Activated CD8-positive, alpha-beta T cell treated with anti-CD3 and anti-CD28 coated beads for 36 hours (primary cell): ENCODE measurements around the gene DTYMK. TPM values are rescaled to one million over a fixed set of nuclear protein-coding genes. Genes with fewer than 3 reads are reported as not detected.

Experiments
- ATAC-seq: fragments of 200-7000 bp; cut with Tn5 transposase; one replicate; pipeline ENCODE4 v1.10.0; 2021; ENCODE audit warnings: mild to moderate bottlenecking, moderate library complexity
- CTCF ChIA-PET: fragments of 350-600 bp; sonication (Branson Sonifier 250); formaldehyde crosslinking; loops from one replicate; lab custom pipeline; 2021; ENCODE audit warnings: antibody characterized with exemption; lab: Charles Lee
- POLR2A ChIA-PET: fragments of 350-600 bp; sonication (Branson Sonifier 250); formaldehyde crosslinking; loops from one replicate; lab custom pipeline; 2021; ENCODE audit warnings: antibody characterized with exemption; lab: Charles Lee
- DNase-seq: peaks from one replicate; pipeline ENCODE4 v3.0.0-alpha.2; 2020
- H3K27ac Mint-ChIP-seq: one replicate; pipeline ENCODE4 v1.8.0; 2021; ENCODE audit warnings: mild to moderate bottlenecking, mixed read lengths
- H3K27me3 Mint-ChIP-seq: one replicate; pipeline ENCODE4 v1.8.0; 2021; ENCODE audit warnings: mixed read lengths
- H3K36me3 Mint-ChIP-seq: one replicate; pipeline ENCODE4 v1.8.0; 2021; ENCODE audit warnings: low read depth, mixed read lengths
- H3K4me1 Mint-ChIP-seq: one replicate; pipeline ENCODE4 v1.8.0; 2021; ENCODE audit warnings: low read depth, mixed read lengths
- H3K4me3 Mint-ChIP-seq: one replicate; pipeline ENCODE4 v1.8.0; 2021; ENCODE audit warnings: mild to moderate bottlenecking, moderate library complexity, mixed read lengths
- H3K9me3 Mint-ChIP-seq: one replicate; pipeline ENCODE4 v1.8.0; 2021; ENCODE audit warnings: mixed read lengths
- CTCF ChIP-seq: fragments of 200-600 bp; IDR thresholded peaks from one replicate; pipeline ENCODE4 v1.8.0; 2022; ENCODE audit warnings: antibody characterized with exemption, mild to moderate bottlenecking
- intact Hi-C: fragments of 100-400 bp; cut with micrococcal nuclease; formaldehyde crosslinking; loops from one replicate; pipeline ENCODE4 v1.10.0; 2022
- total RNA-seq, 2 experiments: library from RNA; stranded (reverse); gene quantifications; one replicate each; pipeline ENCODE4 v1.2.3, GENCODE V29; 2021

The DTYMK gene
- total RNA-seq, 2 experiments from 2014 or later, result 87.1 to 91.9 TPM

DNA sequence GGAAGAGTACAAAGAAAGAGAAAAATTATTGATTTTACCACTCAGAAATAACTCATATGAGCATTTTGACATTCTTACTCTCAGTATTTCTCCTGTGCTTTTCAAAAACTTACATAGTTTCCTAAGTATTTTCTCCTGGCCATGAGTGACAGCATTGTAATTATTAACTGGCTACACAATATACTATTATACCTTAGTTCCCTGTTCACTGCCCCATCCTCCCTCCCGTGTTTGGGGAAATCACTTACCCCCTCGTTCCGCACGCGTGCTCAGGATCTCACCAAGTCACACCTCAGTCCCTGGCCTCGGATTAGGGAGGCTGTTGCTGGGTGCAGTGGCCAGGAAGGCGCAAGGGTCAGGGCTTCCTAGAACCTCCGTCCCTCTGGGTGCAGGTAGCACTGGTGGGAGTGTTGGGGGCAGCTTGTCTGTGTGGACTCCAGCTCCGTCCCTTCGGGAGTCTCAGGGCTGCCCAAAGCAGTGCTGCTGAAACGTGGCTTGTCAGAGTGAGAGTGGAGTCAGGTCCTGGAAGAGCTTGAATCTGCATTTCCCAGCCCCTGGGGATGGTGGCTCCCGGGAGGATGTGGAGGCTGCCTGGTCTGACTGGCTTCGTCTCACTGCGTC lies 25.9 kb downstream of the DTYMK start:
- Mint-ChIP-seq H3K27ac (no peak overlapping the region), H3K4me1 (peaks cover 8% of the 10 kb centered on the region), H3K9me3 (no peaks in the 10 kb centered on the region), H3K36me3 (peaks cover 14% of the 10 kb centered on the region), H3K27me3 (no peaks in the 10 kb centered on the region), H3K4me3 (no peak overlapping the region)
- POLR2A ChIA-PET, result no interaction called here
- intact Hi-C loops, result no loop called here
- DNase-seq (no peak), ATAC-seq (no peak)
- CTCF ChIA-PET, result interaction anchor here (0.9 to 1.1 kb wide), 2 partner anchors 22 to 40 kb away, joined by 3 read pairs; no protein-coding TSS in a partner anchor
- no peak for TF ChIP-seq CTCF

DNA sequence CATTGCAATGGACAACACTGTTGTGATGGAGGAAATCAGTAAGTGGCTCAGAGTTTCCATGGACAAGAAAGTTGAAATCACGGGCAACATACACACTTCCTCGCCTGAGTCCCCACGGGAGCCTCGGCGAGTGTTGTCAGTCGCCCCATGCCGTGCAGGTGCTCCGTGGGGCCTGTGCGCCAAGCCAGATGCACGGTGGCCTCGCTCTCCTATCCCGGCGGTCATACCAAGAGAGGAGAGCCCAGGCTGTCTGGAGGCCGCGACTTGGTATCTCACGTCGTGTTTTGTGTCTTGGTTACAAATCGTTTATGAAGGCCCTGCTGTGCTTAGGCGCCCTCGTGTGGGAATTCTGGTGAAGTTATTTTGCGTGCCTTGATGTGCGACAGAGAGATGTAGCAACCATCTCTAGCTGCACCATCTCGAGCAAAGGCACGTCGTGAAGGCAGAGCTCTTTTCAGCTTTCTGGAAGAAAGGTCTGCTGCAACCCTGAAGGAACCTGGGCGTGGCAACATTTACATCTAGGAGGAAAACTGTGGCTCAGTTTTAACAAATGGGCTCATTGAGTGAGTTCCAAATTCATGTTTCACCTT lies 27.4 kb downstream of the DTYMK start:
- peaks cover 23% of the 10 kb centered on the region for H3K36me3 Mint-ChIP-seq
- peak; percentile 37 for TF ChIP-seq CTCF
- no peaks in the 10 kb centered on the region for H3K4me1 Mint-ChIP-seq
- intact Hi-C loops, result no loop called here
- H3K9me3 Mint-ChIP-seq, result no peaks in the 10 kb centered on the region
- ChIA-PET POLR2A (no interaction called here), CTCF (interaction anchor here (0.6 to 2.1 kb wide), 9 partner anchors 9 to 25 kb away, joined by 3 to 8 read pairs (median 4); no protein-coding TSS in a partner anchor)
- no peak overlapping the region for H3K4me3 Mint-ChIP-seq
- ATAC-seq (no peak), DNase-seq (peak; percentile 58)
- no peaks in the 10 kb centered on the region for H3K27me3 Mint-ChIP-seq
- H3K27ac Mint-ChIP-seq, result no peak overlapping the region

DNA sequence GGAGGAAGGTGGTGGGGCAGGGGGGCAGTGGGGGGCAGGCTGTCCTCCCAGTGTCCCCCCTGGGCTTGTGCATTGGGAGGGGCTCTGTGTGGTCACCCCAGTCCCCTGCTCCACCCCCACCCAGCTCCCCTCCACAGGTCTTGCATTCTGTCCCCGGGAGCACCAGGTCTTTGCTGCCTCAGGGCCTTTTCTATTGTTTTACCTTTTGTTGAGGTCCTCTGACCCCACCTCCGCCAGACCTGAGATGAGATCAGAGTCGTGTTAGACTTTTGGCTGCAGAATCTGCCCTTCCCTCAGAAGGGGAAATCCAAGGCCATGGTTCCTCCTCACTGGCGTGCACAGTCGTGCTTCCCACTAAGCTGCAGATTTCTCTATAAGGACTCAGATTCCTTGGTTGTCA lies 28.3 kb downstream of the DTYMK start:
- no peak for TF ChIP-seq CTCF
- Mint-ChIP-seq H3K27ac (no peak overlapping the region), H3K9me3 (no peaks in the 10 kb centered on the region), H3K4me3 (no peak overlapping the region), H3K36me3 (peaks cover 23% of the 10 kb centered on the region), H3K27me3 (no peaks in the 10 kb centered on the region), H3K4me1 (no peaks in the 10 kb centered on the region)
- DNase-seq (no peak), ATAC-seq (no peak)
- ChIA-PET POLR2A (no interaction called here), CTCF (interaction anchor here (0.9 to 2.1 kb wide), 5 partner anchors 10 to 26 kb away, joined by 3 to 7 read pairs (median 4); no protein-coding TSS in a partner anchor)
- intact Hi-C loops, result no loop called here

DNA sequence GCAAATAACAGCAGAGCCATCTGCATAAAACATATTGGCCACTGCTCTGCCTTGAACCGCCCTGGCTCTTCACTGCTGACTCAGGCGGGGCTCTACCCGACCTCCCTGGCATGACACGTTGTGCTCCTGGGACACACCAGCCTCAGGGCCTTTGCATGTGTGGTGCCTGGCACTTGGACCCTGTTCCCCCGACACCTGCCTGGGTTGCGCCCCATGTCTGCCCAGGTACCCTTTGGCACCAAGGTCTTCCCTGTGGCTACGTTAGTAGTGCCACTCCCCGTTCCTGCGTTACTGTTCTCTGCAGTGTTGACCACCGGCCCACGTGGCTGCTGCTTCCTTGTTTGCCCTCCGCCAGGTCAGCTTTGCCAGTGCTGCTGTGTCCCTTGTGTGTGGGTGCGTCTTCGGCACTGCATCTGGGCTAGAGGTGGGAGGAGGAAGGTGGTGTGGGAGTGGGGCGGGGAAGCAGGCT lies 28.8 kb downstream of the DTYMK start:
- H3K27ac Mint-ChIP-seq, result no peak overlapping the region
- DNase-seq (no peak), ATAC-seq (no peak)
- no peak for TF ChIP-seq CTCF
- ChIA-PET CTCF (interaction anchor here (0.9 to 2.1 kb wide), 3 partner anchors 13 to 20 kb away, joined by 3 to 7 read pairs (median 3); no protein-coding TSS in a partner anchor), POLR2A (no interaction called here)
- H3K4me3 Mint-ChIP-seq, result no peak overlapping the region
- peaks cover 26% of the 10 kb centered on the region for H3K36me3 Mint-ChIP-seq
- no peaks in the 10 kb centered on the region for H3K4me1 Mint-ChIP-seq
- no peaks in the 10 kb centered on the region for H3K9me3 Mint-ChIP-seq
- no peaks in the 10 kb centered on the region for H3K27me3 Mint-ChIP-seq
- intact Hi-C loops, result no loop called here

DNA sequence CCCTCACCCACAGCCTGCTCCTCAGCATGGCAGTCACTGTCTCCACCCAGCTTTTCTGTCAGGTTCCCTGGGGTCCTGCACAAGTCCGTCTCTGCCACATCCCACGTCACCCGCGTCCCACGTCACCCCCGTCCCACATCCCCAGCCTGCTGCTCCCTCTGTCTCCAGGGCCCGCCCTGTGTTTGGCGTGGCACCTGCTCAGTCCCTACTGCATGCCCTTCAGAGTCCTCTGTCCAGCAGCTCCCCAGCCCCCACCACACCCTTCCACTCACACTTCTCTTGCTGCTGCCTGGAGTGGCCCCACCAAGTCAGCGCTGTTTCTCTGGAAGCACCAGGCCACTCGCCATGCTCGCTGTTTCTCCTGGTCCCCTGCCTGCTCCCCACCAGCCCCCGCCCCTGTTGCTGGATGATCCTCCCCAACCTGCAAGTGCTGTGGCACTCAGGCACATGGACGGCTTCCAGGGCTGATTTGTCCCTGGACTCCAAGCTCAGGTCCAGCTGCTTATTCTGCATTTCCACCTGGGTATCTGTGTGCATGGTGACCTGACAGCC lies 30.3 kb downstream of the DTYMK start:
- intact Hi-C loops, result no loop called here
- ChIA-PET POLR2A (interaction anchor here (1.1 to 1.2 kb wide), 2 partner anchors 13 to 18 kb away, joined by 3 read pairs; no protein-coding TSS in a partner anchor), CTCF (no interaction called here)
- TF ChIP-seq CTCF, result no peak
- Mint-ChIP-seq H3K4me3 (no peak overlapping the region), H3K36me3 (peaks cover 28% of the 10 kb centered on the region), H3K4me1 (no peaks in the 10 kb centered on the region), H3K27me3 (no peaks in the 10 kb centered on the region), H3K27ac (no peak overlapping the region), H3K9me3 (no peaks in the 10 kb centered on the region)
- DNase-seq (no peak), ATAC-seq (no peak)
